Activated naive CD4-positive, alpha-beta T cell treated with anti-CD3 and anti-CD28 coated beads, Interleukin-2, amount 10 ng/mL, durations not matched to agents 7 days and 5 days (primary cell): ENCODE results near the gene CARD19.

Source experiments
- CTCF ChIA-PET: fragments of 350-600 bp; sonication (Branson Sonifier 250); formaldehyde crosslinking; loops from one replicate; lab custom pipeline; 2021; ENCODE audit warnings: antibody characterized with exemption; lab: Charles Lee
- DNase-seq: peaks from one replicate; pipeline ENCODE4 v3.0.0-alpha.2; 2020
- H3K27ac Mint-ChIP-seq: one replicate; pipeline ENCODE4 v1.8.0; 2021; ENCODE audit warnings: mild to moderate bottlenecking, moderate library complexity, mixed read lengths
- H3K27me3 Mint-ChIP-seq: one replicate; pipeline ENCODE4 v1.8.0; 2021; ENCODE audit warnings: mild to moderate bottlenecking, mixed read lengths
- H3K36me3 Mint-ChIP-seq: one replicate; pipeline ENCODE4 v1.8.0; 2021; ENCODE audit warnings: mixed read lengths
- H3K4me1 Mint-ChIP-seq: one replicate; pipeline ENCODE4 v1.8.0; 2021; ENCODE audit warnings: mixed read lengths
- H3K4me3 Mint-ChIP-seq: one replicate; pipeline ENCODE4 v1.8.0; 2021; ENCODE audit warnings: mild to moderate bottlenecking, moderate library complexity, mixed read lengths
- H3K9me3 Mint-ChIP-seq: one replicate; pipeline ENCODE4 v1.8.0; 2021; ENCODE audit warnings: mixed read lengths

CARD19 gene

GRCh38 chr9:93118863-93119702 is 23.1 kb downstream of the CARD19 start:
- Mint-ChIP-seq H3K27me3 (no peaks in the 10 kb centered on the region), H3K4me1 (peaks cover 27% of the 10 kb centered on the region), H3K27ac (peak overlapping the region; percentile 72), H3K36me3 (peaks cover 11% of the 10 kb centered on the region), H3K9me3 (no peaks in the 10 kb centered on the region), H3K4me3 (no peak overlapping the region)
- no peak for DNase-seq
- CTCF ChIA-PET: interaction anchor here (0.9 to 3.5 kb wide), 4 partner anchors 10 to 21 kb away, joined by 3 to 39 read pairs (median 6); partner anchors contain the start of gene NINJ1

- no peaks in the 10 kb centered on the region for H3K9me3 Mint-ChIP-seq
- DNase-seq: no peak
- H3K27me3 Mint-ChIP-seq: no peaks in the 10 kb centered on the region
- peak overlapping the region; percentile 83 for H3K27ac Mint-ChIP-seq
- H3K4me3 Mint-ChIP-seq: no peak overlapping the region
- H3K36me3 Mint-ChIP-seq: peaks cover 14% of the 10 kb centered on the region
- CTCF ChIA-PET: interaction anchor here (0.8 to 3.5 kb wide), 5 partner anchors 11 to 116 kb away, joined by 3 to 39 read pairs (median 4); partner anchors contain the start of gene NINJ1
- H3K4me1 Mint-ChIP-seq: peaks cover 32% of the 10 kb centered on the region
These were observed 23.6 kb downstream of the CARD19 start for GRCh38 chr9:93119703-93119952.

GRCh38 chr9:93119953-93120845 is 24.2 kb downstream of the CARD19 start:
- H3K27ac Mint-ChIP-seq: peak overlapping the region; percentile 83
- H3K27me3 Mint-ChIP-seq: no peaks in the 10 kb centered on the region
- peaks cover 15% of the 10 kb centered on the region for H3K36me3 Mint-ChIP-seq
- CTCF ChIA-PET: interaction anchor here (0.8 to 3.5 kb wide), 5 partner anchors 11 to 117 kb away, joined by 3 to 39 read pairs (median 4); partner anchors contain the start of gene NINJ1
- peak; percentile 60 for DNase-seq
- H3K4me3 Mint-ChIP-seq: no peak overlapping the region
- no peaks in the 10 kb centered on the region for H3K9me3 Mint-ChIP-seq
- H3K4me1 Mint-ChIP-seq: peaks cover 31% of the 10 kb centered on the region

DNA sequence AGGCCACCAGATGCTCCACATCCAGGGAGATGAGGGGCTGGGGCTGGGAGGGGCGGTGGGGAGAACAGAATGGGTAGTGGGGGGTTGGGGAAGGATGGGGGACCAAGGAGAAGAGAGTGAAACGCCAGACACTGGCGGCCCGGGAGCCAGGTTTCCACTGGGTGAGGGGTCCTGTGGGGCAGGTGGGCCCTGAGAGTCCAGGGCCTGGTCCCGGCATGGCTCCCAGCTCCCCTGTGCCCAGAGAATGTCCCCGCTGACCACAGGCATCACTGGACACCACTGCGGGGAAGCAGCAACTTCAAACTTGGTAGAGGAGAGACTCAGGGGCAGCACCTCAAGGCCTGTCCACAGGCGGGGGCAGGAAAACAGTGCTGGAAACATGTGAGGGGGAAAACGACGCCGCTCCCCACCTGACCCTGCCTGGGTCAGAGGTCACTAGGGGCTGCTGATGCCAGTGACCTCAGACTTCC is 24.9 kb downstream of the CARD19 start:
- CTCF ChIA-PET: interaction anchor here (1.5 to 3.5 kb wide), 3 partner anchors 10 to 20 kb away, joined by 4 to 39 read pairs (median 7); no protein-coding TSS in a partner anchor
- Mint-ChIP-seq H3K27ac (no peak overlapping the region), H3K9me3 (no peaks in the 10 kb centered on the region), H3K27me3 (no peaks in the 10 kb centered on the region), H3K4me3 (no peak overlapping the region), H3K36me3 (peaks cover 17% of the 10 kb centered on the region), H3K4me1 (peaks cover 35% of the 10 kb centered on the region)
- no peak for DNase-seq

DNA sequence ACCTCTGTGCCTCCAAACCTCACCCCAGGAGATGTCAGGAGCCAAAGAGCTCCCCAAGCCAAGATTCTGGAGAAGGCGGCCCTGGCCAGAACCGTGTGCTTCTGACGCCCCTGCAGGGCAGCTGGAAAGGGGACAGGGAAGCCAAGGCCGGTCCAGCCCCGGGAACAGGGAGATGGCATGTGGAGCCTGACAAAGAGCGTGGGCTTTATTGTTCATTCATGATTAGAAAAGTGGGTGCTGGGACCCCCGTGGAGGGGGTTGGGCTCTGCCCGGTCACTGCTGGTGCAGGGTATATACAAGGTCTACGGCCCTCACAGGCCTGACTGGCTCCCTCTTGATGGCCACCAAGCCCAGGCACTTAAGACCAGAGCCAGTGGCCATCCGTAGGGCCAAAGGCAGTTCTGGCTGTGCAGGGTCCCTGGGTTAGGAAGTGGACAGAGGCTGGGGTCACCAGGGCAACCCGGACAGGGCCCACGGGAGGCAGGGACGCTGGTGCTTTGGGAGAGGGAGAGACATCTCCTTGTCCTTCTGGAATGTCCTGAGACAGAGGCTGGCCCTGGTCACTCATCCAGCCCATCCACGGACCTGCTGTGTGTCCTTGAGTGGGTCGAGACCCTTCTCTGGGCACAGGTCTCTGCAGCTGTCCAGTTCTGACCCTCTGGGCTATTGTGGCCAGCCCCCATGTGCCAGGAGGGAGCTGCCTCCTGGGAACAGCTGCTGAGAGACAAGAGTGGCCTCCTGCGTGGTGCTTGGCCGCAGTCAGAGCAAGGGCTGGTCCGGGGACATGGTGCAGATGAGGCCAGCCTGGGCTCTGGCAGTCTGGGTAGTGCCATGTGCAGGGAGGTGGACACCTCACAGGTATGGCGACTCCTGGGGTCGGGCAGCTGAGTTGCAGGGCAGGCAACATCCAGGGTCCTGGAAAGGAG is 25.6 kb downstream of the CARD19 start:
- H3K36me3 Mint-ChIP-seq: peaks cover 21% of the 10 kb centered on the region
- no peaks in the 10 kb centered on the region for H3K27me3 Mint-ChIP-seq
- CTCF ChIA-PET: interaction anchor here (3.5 kb wide), 1 partner anchor 13 kb away, joined by 39 read pairs; no protein-coding TSS in a partner anchor
- no peak overlapping the region for H3K27ac Mint-ChIP-seq
- no peak for DNase-seq
- H3K4me1 Mint-ChIP-seq: peaks cover 42% of the 10 kb centered on the region
- H3K4me3 Mint-ChIP-seq: no peak overlapping the region
- H3K9me3 Mint-ChIP-seq: no peaks in the 10 kb centered on the region

DNA sequence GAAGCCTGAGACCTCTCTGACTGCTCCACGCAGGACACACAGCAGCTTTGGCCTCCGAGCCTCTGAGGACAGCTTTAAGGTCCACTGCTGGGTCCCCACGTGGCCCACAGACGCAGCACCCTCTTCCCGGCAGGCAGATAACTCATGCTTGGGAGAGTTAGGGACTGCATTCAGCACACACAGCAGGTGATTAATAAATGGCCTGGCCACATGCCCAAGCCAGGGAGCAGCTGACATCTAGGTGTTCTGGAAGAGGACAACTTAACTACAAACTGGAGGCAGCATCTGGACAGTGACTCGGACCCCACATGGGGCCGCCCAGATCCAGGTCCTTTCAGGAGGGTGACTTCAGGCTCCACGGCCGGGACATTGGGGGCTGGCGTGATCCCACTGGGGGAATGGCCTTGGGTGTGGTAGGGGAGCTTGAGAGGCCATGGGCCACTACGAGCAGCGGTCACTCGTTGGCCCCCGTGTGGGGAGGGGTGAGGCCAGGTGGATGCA is 26.8 kb downstream of the CARD19 start:
- no peaks in the 10 kb centered on the region for H3K27me3 Mint-ChIP-seq
- no peaks in the 10 kb centered on the region for H3K9me3 Mint-ChIP-seq
- no peak overlapping the region for H3K27ac Mint-ChIP-seq
- DNase-seq: no peak
- CTCF ChIA-PET: interaction anchor here (0.5 to 2.3 kb wide), 2 partner anchors 14 to 36 kb away, joined by 3 to 10 read pairs; no protein-coding TSS in a partner anchor
- H3K36me3 Mint-ChIP-seq: peaks cover 21% of the 10 kb centered on the region
- H3K4me3 Mint-ChIP-seq: no peak overlapping the region
- peaks cover 54% of the 10 kb centered on the region for H3K4me1 Mint-ChIP-seq

DNA sequence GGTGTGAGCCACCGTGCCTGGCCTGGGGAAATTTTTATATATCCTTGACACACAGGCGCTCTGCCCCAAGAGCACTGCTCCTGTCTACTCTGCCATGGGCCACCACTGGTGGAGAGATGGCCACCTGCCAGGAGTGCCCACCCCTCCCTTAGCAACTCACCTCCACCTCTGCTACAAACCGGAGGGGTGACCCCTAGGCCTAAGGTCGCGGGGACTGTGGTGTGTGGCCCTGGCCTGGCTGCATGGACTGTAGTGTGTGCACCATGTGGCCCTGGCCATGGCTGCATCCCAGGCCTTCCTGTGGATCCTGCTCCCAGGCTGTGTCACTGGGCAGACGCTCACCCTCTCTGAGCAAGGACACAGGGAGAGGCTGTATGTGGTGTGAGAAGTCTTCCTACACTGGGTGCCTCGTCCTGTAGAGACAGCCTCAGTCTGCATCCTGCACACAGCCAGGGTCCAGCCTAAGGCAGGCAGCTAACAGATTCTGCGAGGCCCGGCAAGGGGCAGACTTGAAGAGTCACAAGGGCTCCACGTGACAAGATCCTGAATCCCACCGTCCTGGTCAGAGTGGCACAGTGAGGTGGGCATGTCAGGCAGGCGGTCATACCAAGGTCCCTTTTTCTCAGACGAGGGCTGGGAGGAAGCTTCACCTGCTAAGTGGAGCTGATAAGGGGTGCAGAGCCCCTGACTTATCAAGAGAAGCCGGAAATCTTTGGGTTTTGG is 27.7 kb downstream of the CARD19 start:
- H3K9me3 Mint-ChIP-seq: no peaks in the 10 kb centered on the region
- H3K27ac Mint-ChIP-seq: peak overlapping the region; percentile 70
- H3K36me3 Mint-ChIP-seq: peaks cover 25% of the 10 kb centered on the region
- H3K4me3 Mint-ChIP-seq: no peak overlapping the region
- CTCF ChIA-PET: interaction anchor here (0.5 to 2.3 kb wide), 3 partner anchors 15 to 96 kb away, joined by 3 to 10 read pairs (median 3); no protein-coding TSS in a partner anchor
- no peaks in the 10 kb centered on the region for H3K27me3 Mint-ChIP-seq
- DNase-seq: no peak
- H3K4me1 Mint-ChIP-seq: peaks cover 56% of the 10 kb centered on the region

GRCh38 chr9:93124793-93125192 is 28.8 kb downstream of the CARD19 start:
- Mint-ChIP-seq H3K9me3 (no peaks in the 10 kb centered on the region), H3K4me3 (no peak overlapping the region), H3K27me3 (no peaks in the 10 kb centered on the region), H3K4me1 (peaks cover 50% of the 10 kb centered on the region), H3K36me3 (peaks cover 26% of the 10 kb centered on the region), H3K27ac (peak overlapping the region; percentile 7)
- DNase-seq: no peak
- CTCF ChIA-PET: interaction anchor here (1.3 to 2.3 kb wide), 2 partner anchors 16 to 35 kb away, joined by 3 to 10 read pairs; no protein-coding TSS in a partner anchor

DNA sequence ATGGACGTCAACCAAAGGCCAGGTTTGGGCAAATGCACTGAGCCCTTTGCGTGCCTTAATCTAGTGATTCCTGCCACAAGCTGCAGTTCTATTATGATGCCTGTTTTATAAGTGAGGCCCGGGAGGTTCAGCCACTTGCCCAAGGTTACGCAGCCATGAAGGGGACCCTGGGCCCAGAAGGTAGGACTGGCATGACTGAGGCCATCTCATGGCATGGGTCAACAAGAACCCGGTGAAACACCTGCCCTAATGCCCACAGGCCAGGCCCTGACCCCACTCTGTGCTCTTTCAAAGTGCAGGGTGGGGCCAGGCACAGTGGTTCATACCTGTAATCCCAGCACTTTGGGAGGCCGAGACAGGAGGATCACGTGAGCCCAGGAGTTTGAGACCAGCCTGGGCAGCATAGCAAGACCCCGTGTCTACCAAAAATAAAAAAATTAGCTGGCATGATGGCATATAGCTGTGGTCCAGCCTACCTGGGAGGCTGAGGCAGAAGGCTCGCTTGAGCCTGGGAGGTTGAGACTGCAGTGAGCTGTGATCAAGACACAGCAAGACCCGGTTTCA is 29.4 kb downstream of the CARD19 start:
- H3K27me3 Mint-ChIP-seq: no peaks in the 10 kb centered on the region
- H3K36me3 Mint-ChIP-seq: peaks cover 23% of the 10 kb centered on the region
- H3K27ac Mint-ChIP-seq: peak overlapping the region; percentile 94
- H3K9me3 Mint-ChIP-seq: no peaks in the 10 kb centered on the region
- no peak overlapping the region for H3K4me3 Mint-ChIP-seq
- H3K4me1 Mint-ChIP-seq: peaks cover 45% of the 10 kb centered on the region
- CTCF ChIA-PET: interaction anchor here (0.6 to 1.4 kb wide), 5 partner anchors 16 to 167 kb away, joined by 3 to 6 read pairs (median 3); no protein-coding TSS in a partner anchor
- no peak for DNase-seq

DNA sequence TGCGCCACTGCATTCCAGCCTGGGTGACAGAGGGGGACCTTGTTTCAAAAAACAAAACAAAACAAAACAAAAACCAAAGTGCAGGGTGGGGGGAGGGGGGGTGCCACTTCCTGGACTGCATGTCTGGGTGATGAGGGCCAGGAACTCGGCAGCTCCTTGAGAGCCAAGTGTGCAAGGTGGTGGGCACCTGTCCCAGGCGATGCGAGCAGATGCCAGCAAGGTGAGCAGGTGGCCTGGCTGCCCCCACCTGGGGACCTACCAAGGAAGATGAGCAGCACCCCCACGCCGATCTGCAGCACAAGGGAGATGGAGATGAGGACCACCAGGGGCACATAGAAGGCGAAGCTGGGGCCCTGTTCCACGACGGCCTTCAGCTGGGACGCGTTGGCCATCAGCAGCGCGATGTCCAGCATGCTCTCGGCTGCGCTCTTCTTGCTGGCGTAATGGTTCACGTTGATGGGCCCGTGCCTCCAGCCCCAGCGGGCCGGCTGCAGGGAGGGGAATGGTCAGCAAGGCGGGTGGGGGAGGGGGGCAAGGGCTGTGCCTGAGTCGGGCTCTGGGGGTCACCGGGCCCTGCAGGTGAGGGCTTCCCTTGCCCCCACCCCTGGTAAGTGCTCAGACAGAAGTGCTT is 30.2 kb downstream of the CARD19 start:
- DNase-seq: peak; percentile 64
- Mint-ChIP-seq H3K36me3 (peaks cover 20% of the 10 kb centered on the region), H3K4me3 (peak overlapping the region; percentile 46), H3K9me3 (no peaks in the 10 kb centered on the region), H3K27ac (peak overlapping the region; percentile 94), H3K4me1 (peaks cover 52% of the 10 kb centered on the region), H3K27me3 (no peaks in the 10 kb centered on the region)
- CTCF ChIA-PET: interaction anchor here (0.6 to 1.4 kb wide), 6 partner anchors 16 to 171 kb away, joined by 3 to 6 read pairs (median 3); no protein-coding TSS in a partner anchor

DNA sequence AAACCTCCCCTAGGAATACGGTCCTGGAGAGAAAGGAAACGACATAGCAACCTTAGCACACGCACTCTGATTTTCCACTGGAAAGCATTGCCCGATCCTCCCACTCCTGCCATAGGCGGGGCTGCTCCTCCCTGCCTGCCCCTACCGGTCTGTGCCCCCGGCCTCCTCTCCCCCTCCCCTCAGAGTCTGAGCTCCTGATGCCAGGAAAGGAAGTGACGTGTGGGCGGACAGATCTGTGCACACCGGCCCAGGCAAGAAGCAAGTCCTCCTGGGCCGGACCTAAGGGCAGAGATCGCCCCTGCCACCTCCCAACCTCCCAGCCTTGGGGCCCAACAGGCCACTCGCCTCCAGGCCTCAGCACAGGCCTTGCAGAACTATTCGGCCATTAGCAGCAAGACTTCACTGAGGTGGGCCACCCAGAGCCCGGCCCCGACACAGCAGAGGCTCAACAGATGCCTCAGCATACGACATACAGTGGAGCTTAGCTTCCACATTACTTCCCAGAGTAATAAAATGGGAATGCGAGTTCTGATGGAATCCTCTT is 30.9 kb downstream of the CARD19 start:
- H3K36me3 Mint-ChIP-seq: peaks cover 20% of the 10 kb centered on the region
- H3K9me3 Mint-ChIP-seq: no peaks in the 10 kb centered on the region
- H3K4me1 Mint-ChIP-seq: peaks cover 58% of the 10 kb centered on the region
- no peaks in the 10 kb centered on the region for H3K27me3 Mint-ChIP-seq
- peak overlapping the region; percentile 94 for H3K27ac Mint-ChIP-seq
- CTCF ChIA-PET: interaction anchor here (0.6 to 1.4 kb wide), 4 partner anchors 15 to 172 kb away, joined by 3 to 6 read pairs (median 4); no protein-coding TSS in a partner anchor
- H3K4me3 Mint-ChIP-seq: no peak overlapping the region
- peak; percentile 49 for DNase-seq
